Measurements from ENCODE around the gene GRK5.

GRK5 gene

GRCh38 chr10:119362122-119362521 is 154.8 kb downstream of the GRK5 start:
- DNase-seq (ENCODE audit: low spot score): no peak

- no peak for DNase-seq (ENCODE audit: low spot score)
These were observed 157.6 kb downstream of the GRK5 start for GRCh38 chr10:119364645-119365600.

GRCh38 chr10:119365773-119366599 is 158.6 kb downstream of the GRK5 start:
- DNase-seq (ENCODE audit: low spot score): no peak

GRCh38 chr10:119367841-119368549 is 160.6 kb downstream of the GRK5 start:
- no peak for DNase-seq (ENCODE audit: low spot score)

GRCh38 chr10:119368581-119368980 is 161.2 kb downstream of the GRK5 start:
- no peak for DNase-seq (ENCODE audit: low spot score)

- no peak for DNase-seq (ENCODE audit: low spot score)
These were observed 161.9 kb downstream of the GRK5 start for GRCh38 chr10:119368991-119369869.

- no peak for DNase-seq (ENCODE audit: low spot score)
These were observed 162.9 kb downstream of the GRK5 start for GRCh38 chr10:119370111-119370741.

GRCh38 chr10:119370972-119371703 is 163.8 kb downstream of the GRK5 start:
- no peak for DNase-seq (ENCODE audit: low spot score)

GRCh38 chr10:119371704-119372663 is 164.6 kb downstream of the GRK5 start:
- DNase-seq (ENCODE audit: low spot score): no peak

- DNase-seq (ENCODE audit: low spot score): no peak
These were observed 166.1 kb downstream of the GRK5 start for GRCh38 chr10:119373294-119374102.

- no peak for DNase-seq (ENCODE audit: low spot score)
These were observed 166.9 kb downstream of the GRK5 start for GRCh38 chr10:119374236-119374635.

GRCh38 chr10:119375574-119376272 is 168.4 kb downstream of the GRK5 start:
- no peak for DNase-seq (ENCODE audit: low spot score)

- DNase-seq (ENCODE audit: low spot score): no peak
These were observed 170.1 kb downstream of the GRK5 start for GRCh38 chr10:119377451-119377957.

GRCh38 chr10:119377958-119378736 is 170.8 kb downstream of the GRK5 start:
- no peak for DNase-seq (ENCODE audit: low spot score)

- DNase-seq (ENCODE audit: low spot score): no peak
These were observed 171.3 kb downstream of the GRK5 start for GRCh38 chr10:119378737-119379067.

- no peak for DNase-seq (ENCODE audit: low spot score)
These were observed 172.2 kb downstream of the GRK5 start for GRCh38 chr10:119379466-119380071.
